Measurements from ENCODE around the gene TTC28. TPM values are rescaled to one million over a fixed set of nuclear protein-coding genes. Genes with fewer than 3 reads are reported as not detected.
"Not testable (repeated sequence)": the region's sequence is repeated elsewhere in the genome, so short reads cannot be mapped to it uniquely, and the experiment has no call there.

The TTC28 gene
- total and polyA plus RNA-seq, 12 donors, result 2.1 to 27.7 (median 20.4) TPM

- intact Hi-C loops (cut with DNase I), result no loop called here
- Histone ChIP-seq H3K4me1 (no peaks in the 10 kb centered on the region), H3K36me3 (peaks cover 0 to 58% (median 5%) of the 10 kb centered on the region in 9 donors), H3K27ac (no peak overlapping the region), H3K27me3 (no peaks in the 10 kb centered on the region), H3K4me3 (no peak overlapping the region), H3K9me3 (peaks cover 0 to 14% (median 0%) of the 10 kb centered on the region in 11 donors)
- DNase-seq (no peak), ATAC-seq (no peak)
- WGBS, 2 donors, result 96% methylated on average over 6 of the region's 6 CpGs
- TF ChIP-seq CTCF (IDR thresholded peaks at IDR 0.05), result no peak
Observed at GRCh38 chr22:28091486-28091885, 588.2 kb downstream of the TTC28 start.

- H3K27me3 ChIP-seq; H3K4me1 ChIP-seq; ATAC-seq; intact Hi-C loops (cut with DNase I); H3K4me3 ChIP-seq; DNase-seq; H3K27ac ChIP-seq: not testable (repeated sequence)
- Histone ChIP-seq H3K9me3 (peaks cover 0 to 16% (median 0%) of the 10 kb centered on the region in 11 donors), H3K36me3 (peaks cover 0 to 43% (median 5%) of the 10 kb centered on the region in 9 donors)
- WGBS, 2 donors, result 94 to 100% methylated on average over 5 of the region's 5 CpGs
Observed at GRCh38 chr22:28089541-28089940, 590.1 kb downstream of the TTC28 start.

- Histone ChIP-seq H3K4me1 (peaks cover 3 to 33% (median 17%) of the 10 kb centered on the region in 9 donors), H3K4me3 (no peak overlapping the region), H3K27ac (no peak overlapping the region), H3K27me3 (no peaks in the 10 kb centered on the region), H3K9me3 (no peaks in the 10 kb centered on the region), H3K36me3 (peaks cover 0 to 4% (median 0%) of the 10 kb centered on the region in 9 donors)
- DNase-seq, result no peak
- no peak for TF ChIP-seq CTCF (IDR thresholded peaks at IDR 0.05)
- intact Hi-C loops (cut with DNase I), result loop anchor here in 1 of 10 donors (5.0 kb wide), 1 partner anchor 35 kb away; no protein-coding TSS in a partner anchor
- whole genome bisulfite sequencing, 2 donors, result 96 to 99% methylated on average over 3 of the region's 3 CpGs
- ATAC-seq, result no peak
Observed at GRCh38 chr22:28077166-28077565, 602.5 kb downstream of the TTC28 start.

GRCh38 chr22:28075358-28075981 is 604.2 kb downstream of the TTC28 start:
- intact Hi-C loops (cut with DNase I), result loop anchor here in 1 of 10 donors (5.0 kb wide), 1 partner anchor 37 kb away; no protein-coding TSS in a partner anchor
- WGBS, 2 donors, result 19 to 29% methylated on average over 6 of the region's 6 CpGs
- peak; percentile 80 to 90 (median 84) for ATAC-seq

More at GRCh38 chr22:28075358-28075981, 604.2 kb downstream of the TTC28 start:
- Histone ChIP-seq H3K4me1 (peaks cover 3 to 33% (median 17%) of the 10 kb centered on the region in 9 donors), H3K27me3 (no peaks in the 10 kb centered on the region), H3K27ac (peak overlapping the region; percentile 45 to 84 (median 72)), H3K36me3 (peaks cover 0 to 7% (median 0%) of the 10 kb centered on the region in 9 donors), H3K4me3 (no peak overlapping the region), H3K9me3 (no peaks in the 10 kb centered on the region)
- no peak for TF ChIP-seq CTCF (IDR thresholded peaks at IDR 0.05)
- peak in 1 of 2 donors; percentile 75 for DNase-seq
